Left cardiac atrium (tissue), 4 donors: ENCODE data around the gene DNAJC3. TPM values are rescaled to one million over a fixed set of nuclear protein-coding genes. Genes with fewer than 3 reads are reported as not detected.
"Not testable (repeated sequence)": the region's sequence is repeated elsewhere in the genome, so short reads cannot be mapped to it uniquely, and the experiment has no call there.

Experiments
- ATAC-seq, 2 donors: fragments of 200-7000 bp; cut with Tn5 transposase; one replicate each; pipeline ENCODE4 v1.9.1; 2020; ENCODE audit warnings: mild to moderate bottlenecking in 2 of 2, moderate library complexity in 2 of 2
- DNase-seq: peaks from one replicate; pipeline ENCODE4 v3.0.0-alpha.2; 2020
- intact Hi-C, 2 donors: fragments of 100-400 bp; cut with DNase I; formaldehyde crosslinking; loops; one replicate each; pipeline versions ENCODE4 v1.14.1 to v1.15.1; 2022 to 2023
- total RNA-seq, 2 donors: library from RNA; stranded (reverse); fragmentation: NEBNext Ultra II Directional; extraction: Animal tissue kit (Norgen Biotek cat#: 25700); gene quantifications; one replicate each; pipeline ENCODE4 v1.2.1, GENCODE V29; 2021
- donor health status: DM: no; HTN: yes; CAD: no.
- donor health status: DM: no; HTN: yes; CAD: no; lungs with severe emphysema.
- donor health status: DM: yes; HTN: yes; CAD: no.
- donor health status: Dilated cardiomyopathy.

DNAJC3 gene
- total RNA-seq, 2 donors from 2014 or later = 37.2 to 45.7 TPM

GRCh38 chr13:95745289-95745688, 68.3 kb downstream of the DNAJC3 start:
- DNase-seq = no peak
- intact Hi-C loops = no loop called here

GRCh38 chr13:95745752-95746151, 68.8 kb downstream of the DNAJC3 start:
- ATAC-seq (peak in 1 of 2 donors; percentile 40), DNase-seq (no peak)
- intact Hi-C loops = no loop called here

More at GRCh38 chr13:95745289-95745688, 68.3 kb downstream of the DNAJC3 start:
- no peak for ATAC-seq

GRCh38 chr13:95749545-95749944, 72.6 kb downstream of the DNAJC3 start:
- intact Hi-C loops = no loop called here
- no peak for ATAC-seq
- no peak for DNase-seq

GRCh38 chr13:95752677-95753076, 75.7 kb downstream of the DNAJC3 start:
- no peak for DNase-seq
- ATAC-seq = no peak
- intact Hi-C loops = no loop called here

- intact Hi-C loops = no loop called here
- peak in 1 of 2 donors; percentile 47 for ATAC-seq
Measured at GRCh38 chr13:95754069-95754468, 77.1 kb downstream of the DNAJC3 start.

GRCh38 chr13:95756072-95756471, 79.1 kb downstream of the DNAJC3 start:
- ATAC-seq (no peak), DNase-seq (no peak)
- intact Hi-C loops = no loop called here

More at GRCh38 chr13:95754069-95754468, 77.1 kb downstream of the DNAJC3 start:
- DNase-seq = no peak

DNA sequence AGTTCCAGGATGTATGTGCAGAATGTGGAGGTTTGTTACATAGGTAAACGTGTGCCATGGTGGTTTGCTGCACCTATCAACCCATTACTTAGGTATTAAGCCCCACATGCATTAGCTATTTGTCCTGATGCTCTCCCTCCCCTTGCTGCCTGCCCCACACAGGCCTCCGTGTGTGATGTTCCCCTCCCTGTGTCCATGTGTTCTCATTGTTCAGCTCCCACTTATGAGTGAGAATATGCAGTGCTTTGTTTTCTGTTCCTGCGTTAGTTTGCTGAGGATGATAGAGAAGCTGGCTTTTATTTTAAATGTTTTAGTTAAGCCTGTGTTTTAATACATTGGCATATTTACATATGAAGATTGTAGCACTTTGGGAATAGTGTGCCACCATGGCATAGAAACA, 85.7 kb downstream of the DNAJC3 start:
- intact Hi-C loops, DNase-seq, ATAC-seq: not testable (repeated sequence)

- DNase-seq (no peak), ATAC-seq (no peak)
- intact Hi-C loops = no loop called here
Measured at GRCh38 chr13:95763601-95764000, 86.7 kb downstream of the DNAJC3 start.

DNA sequence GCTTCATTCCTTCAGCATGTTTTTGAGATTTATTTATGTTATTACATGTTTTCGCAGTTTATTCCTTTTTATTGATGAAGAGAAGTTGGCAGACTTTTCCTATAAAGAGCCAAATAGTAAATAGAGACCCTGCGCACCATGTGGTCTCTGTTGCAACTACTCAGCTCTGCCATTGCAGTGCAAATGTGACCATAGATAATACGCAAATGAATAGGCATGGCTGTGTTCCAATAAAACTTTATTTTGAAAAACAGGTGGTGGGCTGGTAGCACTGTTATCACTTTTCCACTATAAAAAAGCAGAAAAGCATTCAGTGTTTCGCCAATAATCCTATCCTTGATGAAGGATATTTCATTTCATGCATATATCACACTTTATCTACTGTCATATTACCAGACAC, 95.0 kb downstream of the DNAJC3 start:
- intact Hi-C loops = no loop called here
- DNase-seq (no peak), ATAC-seq (no peak)

GRCh38 chr13:95779522-95779921, 102.6 kb downstream of the DNAJC3 start:
- ATAC-seq (no peak), DNase-seq (no peak)
- intact Hi-C loops = no loop called here

DNA sequence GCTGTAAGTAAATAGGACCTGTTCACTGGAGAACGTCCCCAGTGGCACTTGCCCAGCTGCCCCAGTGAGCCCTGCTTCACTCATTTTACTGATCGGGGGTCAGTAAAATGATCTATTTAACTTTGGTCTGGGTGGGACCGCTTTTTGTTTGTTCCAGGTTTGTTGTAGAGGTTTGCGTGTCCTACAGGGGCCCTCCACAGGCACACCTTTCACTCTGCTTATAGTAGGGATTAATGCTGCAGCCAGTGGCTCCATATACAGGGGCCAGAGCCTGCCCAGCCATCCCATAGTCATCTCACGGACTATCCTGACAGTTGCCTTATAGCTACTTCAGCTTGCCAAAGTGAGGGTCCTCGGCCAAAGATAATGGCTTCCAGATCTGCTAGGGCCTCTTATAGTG, 104.1 kb downstream of the DNAJC3 start:
- ATAC-seq (no peak), DNase-seq (no peak)
- intact Hi-C loops = no loop called here

DNA sequence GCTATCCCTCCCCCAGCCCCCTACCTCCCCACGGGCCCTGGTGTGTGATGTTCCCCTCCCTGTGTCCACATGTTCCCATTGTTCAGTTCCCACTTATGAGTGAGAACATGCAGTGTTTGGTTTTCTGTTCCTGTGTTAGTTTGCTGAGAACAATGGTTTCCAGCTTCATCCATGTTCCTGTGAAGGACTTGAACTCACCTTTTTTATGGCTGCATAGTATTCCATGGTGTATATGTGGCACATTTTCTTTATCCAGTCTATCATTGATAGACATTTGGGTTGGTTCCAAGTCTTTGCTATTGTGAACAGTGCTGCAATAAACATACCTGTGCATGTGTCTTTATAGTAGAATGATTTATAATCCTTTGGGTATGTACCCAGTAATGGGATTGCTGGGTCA, 105.0 kb downstream of the DNAJC3 start:
- DNase-seq, ATAC-seq, intact Hi-C loops: not testable (repeated sequence)

GRCh38 chr13:95783747-95784146, 106.8 kb downstream of the DNAJC3 start:
- no peak for ATAC-seq

DNA sequence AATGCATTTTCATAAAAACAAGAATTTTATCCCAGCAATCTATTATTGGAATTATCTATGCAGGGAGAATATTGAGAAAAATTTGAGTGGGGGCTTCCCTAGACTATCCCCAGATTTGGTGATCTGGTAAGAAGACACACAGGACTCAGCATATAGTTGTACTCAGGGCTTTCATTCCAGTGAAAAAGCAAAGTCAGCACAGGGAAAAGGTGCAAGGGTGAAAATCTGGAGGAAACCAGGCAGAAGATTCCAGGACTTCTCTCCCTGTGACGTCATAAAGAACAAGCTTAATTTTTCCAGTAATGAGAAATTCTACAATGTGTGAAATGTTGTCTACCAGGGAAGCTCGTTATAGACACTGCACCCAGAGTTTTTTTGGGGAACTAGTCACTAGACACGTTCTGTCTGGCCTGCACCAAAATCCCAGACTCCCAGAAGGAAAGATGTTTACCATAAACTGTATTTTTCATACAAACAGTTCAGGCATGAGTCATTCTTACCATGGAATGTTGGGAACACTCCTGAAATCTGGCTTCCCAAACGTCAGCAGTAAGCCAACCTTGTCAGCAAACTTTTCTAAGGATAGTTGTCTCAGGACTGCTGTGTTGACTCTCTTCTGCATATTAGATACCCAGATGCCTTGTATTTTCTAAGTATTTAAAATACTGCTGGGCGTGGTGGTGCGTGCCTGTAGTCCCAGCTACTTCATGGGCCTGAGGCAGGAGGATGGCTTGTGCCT, 107.4 kb downstream of the DNAJC3 start:
- DNase-seq (no peak), ATAC-seq (peak in 1 of 2 donors; percentile 60)
- intact Hi-C loops = no loop called here

More at GRCh38 chr13:95783747-95784146, 106.8 kb downstream of the DNAJC3 start:
- DNase-seq = no peak
- intact Hi-C loops = no loop called here

DNA sequence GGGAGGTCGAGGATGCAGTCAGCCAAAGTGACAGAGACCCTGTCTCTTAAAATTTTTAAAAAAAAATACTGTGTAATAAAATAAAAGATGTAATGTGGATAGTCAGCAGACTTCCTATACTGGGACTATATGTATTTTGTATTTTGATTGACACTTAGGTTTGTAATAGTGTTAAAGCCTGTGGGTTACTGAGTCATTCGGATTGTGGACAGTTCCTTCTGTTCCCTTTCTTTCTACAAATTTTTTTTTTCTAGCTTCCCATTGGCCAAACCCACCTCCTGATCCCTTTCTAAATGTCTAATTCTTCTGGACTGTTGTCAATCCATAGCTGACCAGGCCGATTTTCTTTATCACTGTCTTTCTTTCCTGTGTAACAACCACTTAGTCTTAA, 108.0 kb downstream of the DNAJC3 start:
- ATAC-seq = peak in 1 of 2 donors; percentile 19
- no peak for DNase-seq
- intact Hi-C loops = no loop called here

GRCh38 chr13:95787356-95788099, 110.6 kb downstream of the DNAJC3 start:
- no peak for ATAC-seq
- no peak for DNase-seq
- intact Hi-C loops = no loop called here

DNA sequence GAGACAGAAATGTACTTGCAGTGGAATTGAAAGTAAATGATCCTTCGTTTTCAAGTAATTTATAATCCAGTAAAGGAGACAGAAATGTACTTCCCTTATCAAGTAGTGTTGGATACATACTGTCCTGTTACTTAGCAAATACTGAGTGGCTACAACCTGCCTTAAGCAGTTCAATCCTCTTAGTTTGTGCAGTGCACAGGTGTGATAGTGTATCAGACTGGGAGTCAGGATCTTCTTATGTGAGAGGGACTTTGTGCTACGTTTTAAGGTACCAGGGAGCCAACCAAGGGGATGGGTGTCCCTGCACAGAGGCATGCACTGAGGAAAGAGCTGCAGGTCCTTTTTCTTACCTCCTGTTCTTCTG, 111.1 kb downstream of the DNAJC3 start:
- DNase-seq (no peak), ATAC-seq (no peak)
- intact Hi-C loops = no loop called here

GRCh38 chr13:95789315-95789714, 112.4 kb downstream of the DNAJC3 start:
- ATAC-seq, intact Hi-C loops, DNase-seq: not testable (repeated sequence)

DNA sequence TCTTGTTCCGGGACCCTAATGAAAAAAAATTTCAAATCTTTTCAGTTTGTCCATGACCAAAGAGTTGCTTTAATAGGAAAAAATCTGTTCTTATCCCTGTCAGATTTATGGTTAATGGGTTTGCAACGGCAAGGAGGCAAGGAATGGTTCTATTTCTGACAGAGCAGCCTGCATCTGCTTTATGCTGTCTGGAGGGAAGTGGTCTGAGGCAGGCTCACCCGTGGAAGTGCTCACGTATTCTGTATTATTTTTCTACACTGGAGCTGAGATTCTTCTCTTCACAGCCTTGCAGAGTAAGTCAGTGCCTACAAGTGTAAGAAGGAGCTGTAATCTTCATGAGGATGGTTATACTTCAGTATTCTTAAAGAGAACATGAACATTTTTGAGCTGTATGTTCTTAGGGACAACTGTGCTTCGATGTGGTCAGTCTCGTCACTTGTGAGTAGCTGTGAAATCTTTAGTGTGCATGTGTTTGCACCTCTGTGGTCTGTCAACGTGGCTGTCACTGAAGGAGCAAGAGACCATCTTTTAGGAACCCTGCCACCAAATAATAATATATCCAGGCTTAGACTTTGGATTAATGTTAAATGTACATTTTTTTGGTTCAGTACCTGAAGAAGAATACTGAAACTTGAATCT, 114.3 kb downstream of the DNAJC3 start:
- intact Hi-C loops = no loop called here
- no peak for ATAC-seq
- no peak for DNase-seq

- intact Hi-C loops = no loop called here
- DNase-seq = no peak
- ATAC-seq = no peak
Measured at GRCh38 chr13:95793018-95793555, 116.1 kb downstream of the DNAJC3 start.
